GM12874 (cell line): ENCODE results near the gene RIMBP2.

Experiments
- TF ChIP-seq, protein P1 (sequence below): IDR thresholded peaks from 2 replicates; pipeline ENCODE4 v1.5.1; 2011; ENCODE audit warnings: low read depth, mild to moderate bottlenecking, control low read depth, low read length, moderate library complexity; ENCODE audit not compliant: insufficient read depth

Gene RIMBP2

GRCh38 chr12:130712346-130713065, 3.6 kb downstream of the RIMBP2 start:
- TF ChIP-seq, protein P1, sequence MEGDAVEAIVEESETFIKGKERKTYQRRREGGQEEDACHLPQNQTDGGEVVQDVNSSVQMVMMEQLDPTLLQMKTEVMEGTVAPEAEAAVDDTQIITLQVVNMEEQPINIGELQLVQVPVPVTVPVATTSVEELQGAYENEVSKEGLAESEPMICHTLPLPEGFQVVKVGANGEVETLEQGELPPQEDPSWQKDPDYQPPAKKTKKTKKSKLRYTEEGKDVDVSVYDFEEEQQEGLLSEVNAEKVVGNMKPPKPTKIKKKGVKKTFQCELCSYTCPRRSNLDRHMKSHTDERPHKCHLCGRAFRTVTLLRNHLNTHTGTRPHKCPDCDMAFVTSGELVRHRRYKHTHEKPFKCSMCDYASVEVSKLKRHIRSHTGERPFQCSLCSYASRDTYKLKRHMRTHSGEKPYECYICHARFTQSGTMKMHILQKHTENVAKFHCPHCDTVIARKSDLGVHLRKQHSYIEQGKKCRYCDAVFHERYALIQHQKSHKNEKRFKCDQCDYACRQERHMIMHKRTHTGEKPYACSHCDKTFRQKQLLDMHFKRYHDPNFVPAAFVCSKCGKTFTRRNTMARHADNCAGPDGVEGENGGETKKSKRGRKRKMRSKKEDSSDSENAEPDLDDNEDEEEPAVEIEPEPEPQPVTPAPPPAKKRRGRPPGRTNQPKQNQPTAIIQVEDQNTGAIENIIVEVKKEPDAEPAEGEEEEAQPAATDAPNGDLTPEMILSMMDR, result no peak

DNA sequence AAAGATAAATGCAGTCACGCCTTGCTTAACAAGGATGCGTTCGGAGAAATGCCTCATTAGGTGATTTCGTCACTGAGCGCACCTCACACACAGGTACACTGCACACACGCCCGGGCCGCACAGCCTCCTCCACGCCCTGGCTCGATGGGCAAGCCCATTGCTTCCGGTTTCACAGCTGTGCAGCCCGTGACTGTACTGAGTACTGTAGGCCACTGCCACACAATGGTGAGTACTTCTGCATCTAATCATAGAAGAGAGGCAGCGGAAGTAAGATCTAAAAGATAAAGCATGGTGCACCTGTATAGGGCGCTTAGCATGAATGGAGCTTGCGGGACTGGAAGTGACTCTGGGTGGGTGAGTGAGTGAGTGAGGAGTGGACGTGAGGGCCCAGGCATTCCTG, 4.3 kb downstream of the RIMBP2 start:
- TF ChIP-seq, protein P1, result no peak

GRCh38 chr12:130710733-130711080, 5.4 kb downstream of the RIMBP2 start:
- TF ChIP-seq, protein P1, result no peak

- TF ChIP-seq, protein P1, result no peak
These were observed 5.9 kb downstream of the RIMBP2 start for GRCh38 chr12:130709971-130710732.

- TF ChIP-seq, protein P1, result no peak
These were observed 6.7 kb downstream of the RIMBP2 start for GRCh38 chr12:130709151-130709970.

DNA sequence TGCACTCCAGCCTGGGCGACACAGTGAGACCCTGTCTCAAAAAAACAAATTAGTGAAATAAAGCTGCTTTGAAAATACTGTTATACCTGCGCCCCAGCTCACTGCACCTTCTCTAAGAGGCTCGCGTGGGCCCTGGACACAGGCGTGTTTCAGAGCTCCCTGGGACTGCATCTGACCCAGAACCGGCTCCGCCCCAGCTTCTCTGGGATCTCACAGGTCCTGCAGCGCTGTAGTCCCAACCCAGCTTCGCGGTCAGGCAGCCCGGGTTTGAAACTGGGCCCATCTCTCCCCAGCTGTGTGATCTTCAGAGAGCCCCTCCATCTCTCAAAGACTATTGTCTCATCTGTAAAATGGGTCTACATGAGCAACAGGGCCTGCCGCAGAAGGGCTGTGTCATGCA, 7.5 kb downstream of the RIMBP2 start:
- TF ChIP-seq, protein P1, result no peak

DNA sequence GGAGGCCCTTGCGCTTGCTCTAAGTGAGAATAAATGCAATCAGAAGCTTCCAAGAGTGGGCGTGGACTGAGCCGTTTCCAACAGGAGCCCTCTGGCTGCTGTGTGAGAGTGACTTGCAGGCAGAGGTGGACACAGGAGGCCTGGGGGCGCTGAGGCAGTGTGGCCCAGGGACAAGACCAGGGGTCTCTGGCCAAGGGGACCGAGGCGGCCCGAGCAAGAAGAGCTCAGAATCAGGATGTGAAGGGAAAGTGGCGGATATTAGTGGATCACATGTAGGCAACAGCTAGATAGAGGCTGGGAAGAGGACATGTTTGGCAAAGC, 8.6 kb downstream of the RIMBP2 start:
- TF ChIP-seq, protein P1, result no peak
